Measurements from ENCODE around the gene CYP2A7. TPM values are rescaled to one million over a fixed set of nuclear protein-coding genes. Genes with fewer than 3 reads are reported as not detected.
"Not testable (repeated sequence)": the region's sequence is repeated elsewhere in the genome, so short reads cannot be mapped to it uniquely, and the experiment has no call there.

CYP2A7 gene
- polyA plus RNA-seq, 3 donors = 0.09 to 0.29 (median 0.27) TPM

GRCh38 chr19:40899964-40900363, 17.9 kb upstream of the CYP2A7 start:
- not testable (repeated sequence) for DNase-seq

- not testable (repeated sequence) for DNase-seq
Measured at GRCh38 chr19:40896843-40897789, 15.1 kb upstream of the CYP2A7 start.

GRCh38 chr19:40896418-40896796, 14.4 kb upstream of the CYP2A7 start:
- no peak for DNase-seq

GRCh38 chr19:40893112-40893511, 11.1 kb upstream of the CYP2A7 start:
- DNase-seq = no peak

GRCh38 chr19:40889366-40889765, 7.3 kb upstream of the CYP2A7 start:
- no peak for DNase-seq

- no peak for DNase-seq
Measured at GRCh38 chr19:40888191-40888590, 6.2 kb upstream of the CYP2A7 start.

GRCh38 chr19:40884187-40884931, 2.3 kb upstream of the CYP2A7 start:
- not testable (repeated sequence) for DNase-seq

- DNase-seq = not testable (repeated sequence)
Measured at GRCh38 chr19:40879349-40879748, 2.7 kb downstream of the CYP2A7 start.

GRCh38 chr19:40875526-40875951, 6.5 kb downstream of the CYP2A7 start:
- not testable (repeated sequence) for DNase-seq

- DNase-seq = not testable (repeated sequence)
Measured at GRCh38 chr19:40874874-40875273, 7.2 kb downstream of the CYP2A7 start.

GRCh38 chr19:40873873-40874272, 8.2 kb downstream of the CYP2A7 start:
- DNase-seq = not testable (repeated sequence)

- no peak for DNase-seq
Measured at GRCh38 chr19:40872209-40872608, 9.8 kb downstream of the CYP2A7 start.

- DNase-seq = no peak
Measured at GRCh38 chr19:40867701-40868100, 14.3 kb downstream of the CYP2A7 start.

- DNase-seq = not testable (repeated sequence)
Measured at GRCh38 chr19:40864739-40865496, 17.1 kb downstream of the CYP2A7 start.

- no peak for DNase-seq
Measured at GRCh38 chr19:40862785-40863184, 19.2 kb downstream of the CYP2A7 start.

GRCh38 chr19:40862333-40862732, 19.7 kb downstream of the CYP2A7 start:
- DNase-seq = no peak

GRCh38 chr19:40858109-40858508, 23.9 kb downstream of the CYP2A7 start:
- no peak for DNase-seq

- DNase-seq = not testable (repeated sequence)
Measured at GRCh38 chr19:40852467-40853152, 29.4 kb downstream of the CYP2A7 start.

- not testable (repeated sequence) for DNase-seq
Measured at GRCh38 chr19:40850277-40850676, 31.8 kb downstream of the CYP2A7 start, which contains the start of gene CYP2A6. Gene CYP2A6 (minus strand): TSS chr19:40850447. CDS start chr19:40850426, 21 bp downstream.

- not testable (repeated sequence) for DNase-seq
Measured at GRCh38 chr19:40846722-40847121, 35.3 kb downstream of the CYP2A7 start.

GRCh38 chr19:40843653-40844052, 38.4 kb downstream of the CYP2A7 start:
- DNase-seq = not testable (repeated sequence)

Measured in renal pelvis (tissue), 4 donors.